ENCODE results near the gene INF2. TPM values are rescaled to one million over a fixed set of nuclear protein-coding genes. Genes with fewer than 3 reads are reported as not detected.

INF2 gene
- total and polyA plus RNA-seq, 9 of the 15 experiments (the other 6 are each of a cell fraction or from before 2014, with no cell fraction given): 0.56 to 31.3 (median 7.8) TPM

DNA sequence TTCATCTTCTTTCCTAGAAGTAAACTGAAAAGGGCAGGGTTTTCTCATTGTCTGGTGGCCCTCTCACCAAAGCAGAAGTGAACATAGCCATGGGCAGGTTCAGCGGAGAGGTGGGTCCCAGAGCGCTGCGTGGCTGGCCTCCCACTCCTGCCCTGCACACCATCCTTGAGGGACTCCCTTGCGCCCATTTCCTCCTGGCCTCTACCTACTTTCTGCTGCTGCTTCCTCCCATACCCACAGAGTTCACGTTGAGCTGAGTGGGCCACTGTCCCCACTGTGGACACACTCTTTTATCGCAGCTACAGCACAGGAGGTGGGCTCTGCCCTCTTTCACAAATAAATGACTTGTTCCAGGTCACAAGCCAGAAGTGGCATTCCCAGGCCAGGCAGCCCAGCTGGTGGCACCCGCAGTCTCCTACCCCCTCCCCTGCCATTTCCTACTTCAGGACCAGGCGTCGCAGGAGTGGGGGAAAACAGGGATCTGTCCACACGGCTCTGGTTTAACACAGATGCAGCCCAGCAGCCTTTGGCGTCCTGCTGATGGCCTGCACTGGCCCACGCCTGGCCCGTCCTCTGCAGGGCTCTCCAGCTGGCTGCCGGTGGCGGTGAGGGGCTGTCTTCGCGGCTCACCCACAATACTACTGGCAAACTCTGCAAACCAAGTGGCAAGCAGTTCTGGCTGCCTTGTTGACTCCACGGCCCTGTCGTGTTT is 68.4 kb downstream of the INF2 start (continued):
- TF ChIP-seq, protein P1, sequence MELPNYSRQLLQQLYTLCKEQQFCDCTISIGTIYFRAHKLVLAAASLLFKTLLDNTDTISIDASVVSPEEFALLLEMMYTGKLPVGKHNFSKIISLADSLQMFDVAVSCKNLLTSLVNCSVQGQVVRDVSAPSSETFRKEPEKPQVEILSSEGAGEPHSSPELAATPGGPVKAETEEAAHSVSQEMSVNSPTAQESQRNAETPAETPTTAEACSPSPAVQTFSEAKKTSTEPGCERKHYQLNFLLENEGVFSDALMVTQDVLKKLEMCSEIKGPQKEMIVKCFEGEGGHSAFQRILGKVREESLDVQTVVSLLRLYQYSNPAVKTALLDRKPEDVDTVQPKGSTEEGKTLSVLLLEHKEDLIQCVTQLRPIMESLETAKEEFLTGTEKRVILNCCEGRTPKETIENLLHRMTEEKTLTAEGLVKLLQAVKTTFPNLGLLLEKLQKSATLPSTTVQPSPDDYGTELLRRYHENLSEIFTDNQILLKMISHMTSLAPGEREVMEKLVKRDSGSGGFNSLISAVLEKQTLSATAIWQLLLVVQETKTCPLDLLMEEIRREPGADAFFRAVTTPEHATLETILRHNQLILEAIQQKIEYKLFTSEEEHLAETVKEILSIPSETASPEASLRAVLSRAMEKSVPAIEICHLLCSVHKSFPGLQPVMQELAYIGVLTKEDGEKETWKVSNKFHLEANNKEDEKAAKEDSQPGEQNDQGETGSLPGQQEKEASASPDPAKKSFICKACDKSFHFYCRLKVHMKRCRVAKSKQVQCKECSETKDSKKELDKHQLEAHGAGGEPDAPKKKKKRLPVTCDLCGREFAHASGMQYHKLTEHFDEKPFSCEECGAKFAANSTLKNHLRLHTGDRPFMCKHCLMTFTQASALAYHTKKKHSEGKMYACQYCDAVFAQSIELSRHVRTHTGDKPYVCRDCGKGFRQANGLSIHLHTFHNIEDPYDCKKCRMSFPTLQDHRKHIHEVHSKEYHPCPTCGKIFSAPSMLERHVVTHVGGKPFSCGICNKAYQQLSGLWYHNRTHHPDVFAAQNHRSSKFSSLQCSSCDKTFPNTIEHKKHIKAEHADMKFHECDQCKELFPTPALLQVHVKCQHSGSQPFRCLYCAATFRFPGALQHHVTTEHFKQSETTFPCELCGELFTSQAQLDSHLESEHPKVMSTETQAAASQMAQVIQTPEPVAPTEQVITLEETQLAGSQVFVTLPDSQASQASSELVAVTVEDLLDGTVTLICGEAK (IDR thresholded peaks at IDR 0.05): no peak
- TF ChIP-seq, protein P1 (CRISPR knock-in tag; IDR thresholded peaks at IDR 0.05): no peak

All from K562 (cell line).